ENCODE results near the gene HNRNPA1L2.
A peak's percentile ranks its signal among the peaks of the same experiment; 100 is the strongest.
"Not testable (repeated sequence)": the region's sequence is repeated elsewhere in the genome, so short reads cannot be mapped to it uniquely, and the experiment has no call there.

HNRNPA1L2 gene

DNA sequence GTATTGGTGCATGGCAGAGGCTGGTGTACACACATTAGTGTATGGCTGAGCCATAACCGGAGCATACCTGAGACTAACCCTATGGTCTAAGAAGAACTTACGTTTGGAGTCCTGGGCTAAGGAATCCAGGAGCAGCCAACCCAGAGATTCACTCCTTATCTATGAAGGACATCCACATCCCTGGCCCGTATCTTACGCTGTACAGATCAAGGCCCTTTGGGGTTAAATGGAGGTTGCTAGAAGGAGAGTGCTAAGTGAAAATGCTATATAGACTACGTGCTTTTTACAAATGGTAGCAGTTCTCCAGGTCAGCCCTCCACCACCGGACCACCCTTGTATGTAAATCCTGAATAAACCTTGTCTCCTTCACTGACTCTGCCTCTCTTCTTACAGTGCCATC is 8.5 kb downstream of the HNRNPA1L2 start:
- DNase-seq: no peak

DNA sequence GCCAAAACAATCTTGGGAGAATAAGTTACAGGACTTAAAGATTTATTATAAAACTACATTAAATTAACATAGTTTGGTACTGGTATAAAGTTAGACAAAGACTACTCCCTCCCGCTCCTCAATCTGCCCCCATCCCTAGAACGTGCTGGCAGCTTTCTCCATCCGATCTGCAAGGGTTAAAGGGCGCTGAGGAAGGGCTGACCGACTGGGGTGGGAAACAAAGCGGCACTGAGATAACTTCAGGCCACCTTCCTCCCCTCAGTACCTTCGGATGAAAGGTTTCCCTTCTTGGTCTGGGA is 9.6 kb downstream of the HNRNPA1L2 start:
- DNase-seq: peak; percentile 36

DNA sequence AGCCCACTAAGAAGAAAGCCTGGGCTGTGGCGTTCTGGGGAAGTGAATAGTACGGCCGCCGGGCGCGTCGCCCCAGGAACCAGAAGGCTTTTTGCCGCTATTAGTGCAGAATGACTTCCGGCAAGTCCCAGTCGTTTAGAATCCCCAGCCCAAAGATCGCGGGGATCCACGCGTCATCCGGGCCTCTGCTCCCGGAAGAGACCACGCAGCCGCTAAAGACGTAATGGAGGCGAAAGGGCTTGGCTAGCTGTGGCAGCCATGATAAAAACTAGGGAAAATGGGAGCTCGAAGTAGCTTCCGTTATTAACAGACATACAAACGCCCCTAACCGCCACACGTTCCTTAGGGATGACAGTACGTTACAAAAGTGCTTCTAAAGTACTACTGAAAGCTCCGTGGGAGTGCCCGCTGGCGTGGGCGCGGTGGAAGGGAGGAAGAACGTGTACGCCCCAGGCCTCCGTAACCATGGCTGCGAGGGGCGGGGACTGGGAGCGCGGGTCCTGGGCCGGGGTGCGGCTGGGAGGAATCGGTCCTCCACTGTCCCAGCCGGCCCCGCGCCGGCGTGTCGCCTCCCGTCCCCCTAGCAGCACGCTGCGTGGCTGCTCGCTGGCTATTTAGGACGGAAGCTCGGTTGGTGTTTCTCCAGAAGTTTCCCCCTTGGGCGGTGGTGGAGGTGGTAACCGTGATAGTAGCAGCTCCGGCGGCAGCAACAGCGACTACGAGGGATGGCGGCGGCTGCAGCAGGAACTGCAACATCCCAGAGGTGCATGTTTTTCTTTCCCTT is 10.2 kb downstream of the HNRNPA1L2 start, which contains the start of gene SUGT1:
SUGT1 (plus strand) TSS at position 641 of the 784 bp plus-strand sequence; CDS start at position 726, 85 bp downstream.
- DNase-seq: peak; percentile 88

DNA sequence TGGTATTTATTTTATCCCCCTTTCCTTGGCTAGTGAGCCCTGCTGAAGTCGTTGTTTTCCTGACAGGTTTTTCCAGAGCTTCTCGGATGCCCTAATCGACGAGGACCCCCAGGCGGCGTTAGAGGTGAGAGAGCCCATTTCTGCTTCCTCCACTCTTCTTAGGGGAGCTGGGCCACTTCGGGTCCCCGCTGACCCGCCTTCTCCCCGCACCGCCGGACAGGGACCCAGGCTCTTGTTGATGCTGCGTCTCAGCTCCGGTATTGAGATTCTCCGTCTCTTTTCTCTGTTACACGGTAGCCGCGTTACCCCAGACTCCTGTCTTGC is 10.7 kb downstream of the HNRNPA1L2 start:
- DNase-seq: no peak

DNA sequence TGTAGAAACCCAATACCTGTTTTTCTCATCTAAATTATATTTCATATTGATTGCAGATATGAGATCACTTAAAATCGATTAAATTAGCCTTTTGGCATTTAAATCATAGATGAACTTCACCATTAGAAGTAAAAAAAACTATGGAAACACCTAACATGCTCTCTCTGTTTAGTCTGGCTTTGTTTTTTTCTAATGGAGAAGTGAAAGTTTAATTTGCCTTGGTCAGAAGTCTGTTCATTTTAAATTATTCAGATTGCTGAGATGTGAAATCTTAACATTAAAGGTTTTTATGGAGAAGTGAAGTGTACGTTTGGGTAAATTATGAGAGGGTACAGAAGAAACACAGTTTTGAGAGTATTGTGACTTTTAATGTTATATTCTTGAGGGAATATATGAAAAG is 17.1 kb downstream of the HNRNPA1L2 start:
- no peak for DNase-seq

DNA sequence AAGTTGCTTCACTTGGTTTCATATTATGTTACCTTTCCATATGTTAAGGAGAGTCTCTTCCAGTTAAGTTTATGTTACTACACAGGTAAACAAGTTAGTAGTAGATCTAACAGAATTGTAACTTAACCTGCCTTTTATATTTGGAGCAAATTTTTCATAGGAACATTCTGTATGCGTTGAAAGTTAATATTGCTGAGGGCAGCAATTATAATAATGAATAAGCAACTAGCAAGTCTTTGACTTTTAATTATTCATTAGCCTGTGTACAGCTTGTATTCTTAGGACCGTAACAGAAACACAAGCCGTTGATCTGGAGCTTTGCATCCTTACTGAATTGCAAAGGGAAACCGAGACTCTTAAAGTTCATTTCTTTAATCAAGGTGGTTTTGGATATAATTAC is 22.0 kb downstream of the HNRNPA1L2 start:
- DNase-seq: no peak

DNA sequence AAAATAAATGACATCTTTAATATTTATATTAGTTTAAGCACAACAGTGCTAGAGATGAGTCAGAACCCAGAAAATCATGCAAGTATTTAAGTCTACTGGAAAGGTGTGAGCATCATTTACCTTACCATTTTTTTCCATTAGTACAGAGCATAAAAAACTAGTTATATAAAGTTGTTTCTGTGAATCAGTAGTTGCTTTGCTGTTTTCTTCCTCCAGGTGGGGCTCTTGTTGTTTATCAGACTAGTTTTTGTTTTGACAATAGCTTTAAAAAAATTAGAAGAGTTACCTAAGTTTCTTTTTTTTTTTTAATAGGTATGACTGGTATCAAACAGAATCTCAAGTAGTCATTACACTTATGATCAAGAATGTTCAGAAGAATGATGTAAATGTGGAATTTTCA is 23.1 kb downstream of the HNRNPA1L2 start:
- DNase-seq: peak; percentile 0

DNA sequence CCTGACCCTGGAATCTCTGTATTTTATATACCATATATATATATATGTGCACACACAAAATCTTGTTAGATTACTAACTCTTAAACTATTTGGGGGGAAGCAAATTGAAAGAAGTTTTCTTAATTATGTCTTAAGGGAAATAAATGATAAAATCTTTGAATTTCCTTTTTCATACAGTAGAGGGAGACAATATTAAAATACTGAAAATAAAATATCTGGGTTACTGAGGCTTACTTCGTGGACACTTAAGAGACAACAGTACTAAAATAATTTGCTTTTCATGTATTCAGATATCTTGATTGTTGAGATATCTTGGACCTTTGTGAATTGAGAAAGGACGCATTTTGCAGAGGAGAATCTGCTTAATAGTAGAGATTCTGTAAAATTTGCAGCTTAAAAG is 27.4 kb downstream of the HNRNPA1L2 start:
- no peak for DNase-seq

DNA sequence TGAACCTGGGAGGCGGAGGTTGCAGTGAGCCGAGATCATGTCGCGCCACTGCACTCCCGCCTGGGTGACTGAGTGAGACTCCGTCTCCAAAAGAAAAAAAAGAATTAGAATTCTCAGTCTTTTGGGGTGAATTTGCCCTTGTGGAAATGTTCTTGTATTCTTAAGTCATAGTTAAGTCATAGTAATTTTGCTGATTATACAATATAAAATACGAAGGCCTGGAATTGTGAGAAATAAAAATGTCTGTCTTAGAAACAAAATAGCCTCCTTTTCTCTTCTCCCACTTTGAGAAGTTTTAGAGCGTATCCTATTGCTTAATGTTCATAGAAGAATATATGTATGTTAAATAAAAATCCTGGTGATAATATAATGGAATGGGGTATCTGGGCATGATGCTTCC is 28.5 kb downstream of the HNRNPA1L2 start:
- no peak for DNase-seq

DNA sequence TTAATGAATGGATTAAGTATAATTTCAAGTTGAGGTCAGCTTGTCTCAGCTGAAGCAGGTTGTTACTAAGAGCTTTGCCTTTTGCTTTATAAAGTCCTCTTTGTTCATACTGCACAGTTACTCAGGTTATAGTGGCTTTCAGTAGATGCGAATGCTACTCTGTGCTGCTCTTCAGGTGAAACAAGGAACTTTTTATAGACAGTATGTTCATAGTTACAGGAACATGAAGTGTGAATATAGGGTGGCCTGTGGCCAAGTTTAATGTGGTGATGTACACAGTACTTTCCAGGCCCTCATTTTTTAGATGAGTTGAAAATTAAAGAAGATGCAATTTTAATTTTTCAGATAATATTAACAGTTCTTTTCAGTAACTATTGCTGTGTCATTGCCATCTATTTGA is 31.2 kb downstream of the HNRNPA1L2 start:
- DNase-seq: no peak

DNA sequence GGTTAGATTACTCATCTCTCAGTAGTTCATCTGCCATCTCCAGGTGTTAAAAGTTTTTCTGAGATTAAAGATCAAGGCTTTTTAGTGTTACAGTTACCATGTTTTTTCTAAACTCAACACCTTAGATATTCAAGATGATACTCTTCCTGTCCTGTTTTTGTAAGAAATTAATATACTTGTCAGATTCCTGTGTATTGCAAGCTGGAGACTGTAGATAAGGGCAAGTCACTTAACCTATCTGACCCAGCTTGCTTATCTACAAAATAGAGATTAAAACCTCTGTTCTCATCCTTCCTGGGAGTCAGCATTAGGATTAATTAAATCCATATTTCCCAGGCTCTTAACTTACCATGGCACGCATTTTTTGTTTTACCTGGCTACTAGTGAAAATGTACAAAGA is 35.6 kb downstream of the HNRNPA1L2 start:
- no peak for DNase-seq

DNA sequence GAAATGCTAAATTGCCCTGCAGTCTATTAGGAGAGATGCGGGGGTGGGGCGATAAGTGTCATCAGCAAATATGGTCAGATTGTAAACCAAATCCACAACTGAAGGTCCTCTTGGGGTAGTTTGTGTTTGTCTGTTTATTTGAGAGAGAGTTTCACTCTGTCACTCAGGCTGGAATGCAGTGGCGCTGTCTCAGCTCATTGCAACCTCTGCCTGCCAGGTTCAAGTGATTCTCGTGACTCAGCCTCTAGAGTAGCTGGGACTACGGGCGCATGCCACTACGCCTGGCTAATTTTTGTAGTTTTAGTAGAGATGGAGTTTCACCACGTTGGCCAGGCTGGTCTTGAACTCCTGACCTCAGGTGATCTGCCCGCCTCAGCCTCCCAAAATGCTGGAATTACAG is 43.6 kb downstream of the HNRNPA1L2 start:
- not testable (repeated sequence) for DNase-seq

DNA sequence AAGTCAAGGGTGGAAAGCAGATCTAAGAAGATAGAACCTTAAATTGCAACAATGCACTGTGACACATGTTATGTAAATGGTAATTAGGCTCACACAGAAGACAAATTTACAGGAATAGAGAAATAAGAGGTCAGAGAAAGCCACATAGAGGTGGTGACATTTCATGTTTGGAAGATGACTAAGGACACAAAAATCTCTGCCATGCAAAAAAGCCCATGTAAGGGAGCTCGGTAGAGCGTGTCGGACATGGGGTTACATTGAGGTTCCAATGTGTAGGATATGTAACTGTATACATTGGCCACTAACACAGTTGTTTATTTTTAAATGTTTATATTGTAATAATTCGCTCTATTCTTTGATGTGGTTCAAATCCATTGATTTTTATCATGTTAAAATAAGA is 44.1 kb downstream of the HNRNPA1L2 start:
- no peak for DNase-seq

All from NCI-H524 treated with DMSO at 0.1 percent for 48 hours (cell line).